Measurements from ENCODE around the gene TMEM243.

GRCh38 chr7:87154569-87154968 lies 65.0 kb downstream of the TMEM243 start:
- TF ChIP-seq CTCF (IDR thresholded peaks at IDR 0.05; ENCODE audit: low read depth, low read length) (no peak), EZH2phosphoT487 (IDR thresholded peaks at IDR 0.05; ENCODE audit: low read depth) (no peak)
